ENCODE results near the gene WDR59. TPM values are rescaled to one million over a fixed set of nuclear protein-coding genes. Genes with fewer than 3 reads are reported as not detected.

WDR59 gene
- total and polyA plus RNA-seq, 2 experiments from 2014 or later, result 38.7 to 54.5 TPM

- Histone ChIP-seq H3K9me2 (ENCODE audit: insufficient read depth) (no peaks in the 10 kb centered on the region), H4K20me1 (replicated peaks; ENCODE audit: insufficient read depth) (peaks cover 33% of the 10 kb centered on the region), H3K27ac (ENCODE audit: low read depth) (no peak overlapping the region), H3K27me3 (ENCODE audit: insufficient read depth) (no peaks in the 10 kb centered on the region), H2AFZ (no peak overlapping the region), H3K4me3 (no peak overlapping the region), H3F3A (replicated peaks; ENCODE audit: low read depth) (no peaks in the 10 kb centered on the region), H3K36me3 (ENCODE audit: insufficient read depth) (no peaks in the 10 kb centered on the region), H3K79me2 (replicated peaks; ENCODE audit: insufficient read depth) (peaks cover 100% of the 10 kb centered on the region), H3K4me1 (ENCODE audit: insufficient read depth) (no peaks in the 10 kb centered on the region; the same call in 1 of the 2 replicates), H3K4me2 (no peak overlapping the region)
- DNase-seq (ENCODE audit: low spot score) (no peak), ATAC-seq (no peak)
- TF ChIP-seq, protein P1, sequence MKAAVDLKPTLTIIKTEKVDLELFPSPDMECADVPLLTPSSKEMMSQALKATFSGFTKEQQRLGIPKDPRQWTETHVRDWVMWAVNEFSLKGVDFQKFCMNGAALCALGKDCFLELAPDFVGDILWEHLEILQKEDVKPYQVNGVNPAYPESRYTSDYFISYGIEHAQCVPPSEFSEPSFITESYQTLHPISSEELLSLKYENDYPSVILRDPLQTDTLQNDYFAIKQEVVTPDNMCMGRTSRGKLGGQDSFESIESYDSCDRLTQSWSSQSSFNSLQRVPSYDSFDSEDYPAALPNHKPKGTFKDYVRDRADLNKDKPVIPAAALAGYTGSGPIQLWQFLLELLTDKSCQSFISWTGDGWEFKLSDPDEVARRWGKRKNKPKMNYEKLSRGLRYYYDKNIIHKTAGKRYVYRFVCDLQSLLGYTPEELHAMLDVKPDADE (IDR thresholded peaks at IDR 0.05), result no peak
- TF ChIP-seq EZH2 (IDR thresholded peaks at IDR 0.05; ENCODE audit: low read depth, unreplicated experiment) (no peak), POLR2AphosphoS5 (IDR thresholded peaks at IDR 0.05; ENCODE audit: low read depth) (no peak), NANOG (IDR thresholded peaks at IDR 0.05; ENCODE audit: borderline replicate concordance) (no peak), CREB1 (CRISPR knock-in tag; IDR thresholded peaks at IDR 0.05; ENCODE audit: low read depth) (no peak), JUNB (IDR thresholded peaks at IDR 0.05; ENCODE audit: unreplicated experiment) (no peak)
- Mint-ChIP-seq H3K4me3 (no peak overlapping the region), H3K9me3 (peaks cover 26% of the 10 kb centered on the region), H3K27me3 (ENCODE audit: insufficient read depth, low read depth, poor library complexity) (peaks cover 7% of the 10 kb centered on the region), H3K27ac (no peak overlapping the region), H3K4me1 (peaks cover 8% of the 10 kb centered on the region; the same call in 2 of the 3 replicates), H3K36me3 (ENCODE audit: low read depth) (peaks cover 36% of the 10 kb centered on the region)
These were observed 34.1 kb upstream of the WDR59 start for GRCh38 chr16:75019007-75019406.

DNA sequence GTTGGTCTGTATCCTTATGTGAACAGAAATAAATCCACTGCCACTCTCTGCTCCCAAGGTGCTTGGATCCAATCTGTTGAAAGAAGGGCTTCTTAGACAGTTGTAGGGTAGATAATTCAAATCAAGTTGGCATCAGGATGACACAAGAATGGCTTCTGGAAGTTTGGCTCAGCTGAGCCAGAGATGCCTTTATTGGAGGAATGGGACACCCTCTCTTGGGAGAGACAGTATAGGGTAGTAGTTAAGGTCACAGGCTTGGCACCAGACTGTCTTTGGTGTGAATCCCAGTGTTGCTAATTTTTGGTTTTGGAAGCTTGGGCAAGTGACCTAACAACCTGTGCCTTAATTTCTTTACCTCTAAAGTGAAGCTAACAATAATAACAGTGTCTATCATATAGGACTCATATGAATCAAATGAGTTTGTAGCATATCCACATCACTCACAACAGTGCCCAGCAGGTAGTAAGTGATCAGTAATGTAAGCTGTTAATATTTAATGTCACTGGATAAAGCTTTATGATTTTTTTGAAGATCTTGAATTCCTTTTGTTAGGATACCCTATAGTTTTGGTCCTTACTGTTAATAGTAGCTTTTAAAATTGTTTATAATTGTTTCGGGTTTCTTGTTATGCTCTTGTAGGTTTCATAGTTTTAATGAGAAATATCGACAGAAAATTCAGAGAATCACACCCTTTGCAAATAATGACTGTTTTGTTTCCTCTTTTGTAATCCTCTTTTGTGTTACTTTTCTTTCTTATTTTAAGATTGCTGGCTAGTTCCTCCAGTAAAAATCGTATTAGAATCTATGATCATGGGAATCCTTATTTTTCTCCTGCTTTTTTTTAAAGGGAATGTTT is 33.0 kb upstream of the WDR59 start:
- H3F3A ChIP-seq (replicated peaks; ENCODE audit: low read depth), result no peaks in the 10 kb centered on the region
- no peak overlapping the region for H2AFZ ChIP-seq
- H3K27ac ChIP-seq (ENCODE audit: low read depth), result no peak overlapping the region
- Mint-ChIP-seq H3K4me1 (peaks cover 8% of the 10 kb centered on the region; the same call in 2 of the 3 replicates), H3K27ac (no peak overlapping the region), H3K27me3 (ENCODE audit: insufficient read depth, low read depth, poor library complexity) (peaks cover 5% of the 10 kb centered on the region), H3K9me3 (peaks cover 26% of the 10 kb centered on the region), H3K4me3 (no peak overlapping the region), H3K36me3 (ENCODE audit: low read depth) (peaks cover 33% of the 10 kb centered on the region)
- H4K20me1 ChIP-seq (replicated peaks; ENCODE audit: insufficient read depth), result peaks cover 32% of the 10 kb centered on the region
- H3K4me3 ChIP-seq, result no peak overlapping the region
- DNase-seq (ENCODE audit: low spot score), result no peak
- no peaks in the 10 kb centered on the region for H3K36me3 ChIP-seq (ENCODE audit: insufficient read depth)
- H3K79me2 ChIP-seq (replicated peaks; ENCODE audit: insufficient read depth), result peaks cover 100% of the 10 kb centered on the region
- no peak for ATAC-seq
- H3K9me2 ChIP-seq (ENCODE audit: insufficient read depth), result no peaks in the 10 kb centered on the region
- H3K4me2 ChIP-seq, result no peak overlapping the region
- no peaks in the 10 kb centered on the region for H3K27me3 ChIP-seq (ENCODE audit: insufficient read depth)
- H3K4me1 ChIP-seq (ENCODE audit: insufficient read depth), result 0 out of 2 replicates have a peak, but pooled peaks cover 3% of the 10 kb centered on the region
- TF ChIP-seq ZNF114 (CRISPR knock-in tag; IDR thresholded peaks at IDR 0.05), result no peak
- no peak for TF ChIP-seq JUNB (IDR thresholded peaks at IDR 0.05; ENCODE audit: unreplicated experiment)
- no peak for TF ChIP-seq EZH2phosphoT487 (IDR thresholded peaks at IDR 0.05; ENCODE audit: unreplicated experiment)
- TF ChIP-seq REST (IDR thresholded peaks at IDR 0.05; ENCODE audit: unreplicated experiment), result no peak
- TF ChIP-seq, protein P2, sequence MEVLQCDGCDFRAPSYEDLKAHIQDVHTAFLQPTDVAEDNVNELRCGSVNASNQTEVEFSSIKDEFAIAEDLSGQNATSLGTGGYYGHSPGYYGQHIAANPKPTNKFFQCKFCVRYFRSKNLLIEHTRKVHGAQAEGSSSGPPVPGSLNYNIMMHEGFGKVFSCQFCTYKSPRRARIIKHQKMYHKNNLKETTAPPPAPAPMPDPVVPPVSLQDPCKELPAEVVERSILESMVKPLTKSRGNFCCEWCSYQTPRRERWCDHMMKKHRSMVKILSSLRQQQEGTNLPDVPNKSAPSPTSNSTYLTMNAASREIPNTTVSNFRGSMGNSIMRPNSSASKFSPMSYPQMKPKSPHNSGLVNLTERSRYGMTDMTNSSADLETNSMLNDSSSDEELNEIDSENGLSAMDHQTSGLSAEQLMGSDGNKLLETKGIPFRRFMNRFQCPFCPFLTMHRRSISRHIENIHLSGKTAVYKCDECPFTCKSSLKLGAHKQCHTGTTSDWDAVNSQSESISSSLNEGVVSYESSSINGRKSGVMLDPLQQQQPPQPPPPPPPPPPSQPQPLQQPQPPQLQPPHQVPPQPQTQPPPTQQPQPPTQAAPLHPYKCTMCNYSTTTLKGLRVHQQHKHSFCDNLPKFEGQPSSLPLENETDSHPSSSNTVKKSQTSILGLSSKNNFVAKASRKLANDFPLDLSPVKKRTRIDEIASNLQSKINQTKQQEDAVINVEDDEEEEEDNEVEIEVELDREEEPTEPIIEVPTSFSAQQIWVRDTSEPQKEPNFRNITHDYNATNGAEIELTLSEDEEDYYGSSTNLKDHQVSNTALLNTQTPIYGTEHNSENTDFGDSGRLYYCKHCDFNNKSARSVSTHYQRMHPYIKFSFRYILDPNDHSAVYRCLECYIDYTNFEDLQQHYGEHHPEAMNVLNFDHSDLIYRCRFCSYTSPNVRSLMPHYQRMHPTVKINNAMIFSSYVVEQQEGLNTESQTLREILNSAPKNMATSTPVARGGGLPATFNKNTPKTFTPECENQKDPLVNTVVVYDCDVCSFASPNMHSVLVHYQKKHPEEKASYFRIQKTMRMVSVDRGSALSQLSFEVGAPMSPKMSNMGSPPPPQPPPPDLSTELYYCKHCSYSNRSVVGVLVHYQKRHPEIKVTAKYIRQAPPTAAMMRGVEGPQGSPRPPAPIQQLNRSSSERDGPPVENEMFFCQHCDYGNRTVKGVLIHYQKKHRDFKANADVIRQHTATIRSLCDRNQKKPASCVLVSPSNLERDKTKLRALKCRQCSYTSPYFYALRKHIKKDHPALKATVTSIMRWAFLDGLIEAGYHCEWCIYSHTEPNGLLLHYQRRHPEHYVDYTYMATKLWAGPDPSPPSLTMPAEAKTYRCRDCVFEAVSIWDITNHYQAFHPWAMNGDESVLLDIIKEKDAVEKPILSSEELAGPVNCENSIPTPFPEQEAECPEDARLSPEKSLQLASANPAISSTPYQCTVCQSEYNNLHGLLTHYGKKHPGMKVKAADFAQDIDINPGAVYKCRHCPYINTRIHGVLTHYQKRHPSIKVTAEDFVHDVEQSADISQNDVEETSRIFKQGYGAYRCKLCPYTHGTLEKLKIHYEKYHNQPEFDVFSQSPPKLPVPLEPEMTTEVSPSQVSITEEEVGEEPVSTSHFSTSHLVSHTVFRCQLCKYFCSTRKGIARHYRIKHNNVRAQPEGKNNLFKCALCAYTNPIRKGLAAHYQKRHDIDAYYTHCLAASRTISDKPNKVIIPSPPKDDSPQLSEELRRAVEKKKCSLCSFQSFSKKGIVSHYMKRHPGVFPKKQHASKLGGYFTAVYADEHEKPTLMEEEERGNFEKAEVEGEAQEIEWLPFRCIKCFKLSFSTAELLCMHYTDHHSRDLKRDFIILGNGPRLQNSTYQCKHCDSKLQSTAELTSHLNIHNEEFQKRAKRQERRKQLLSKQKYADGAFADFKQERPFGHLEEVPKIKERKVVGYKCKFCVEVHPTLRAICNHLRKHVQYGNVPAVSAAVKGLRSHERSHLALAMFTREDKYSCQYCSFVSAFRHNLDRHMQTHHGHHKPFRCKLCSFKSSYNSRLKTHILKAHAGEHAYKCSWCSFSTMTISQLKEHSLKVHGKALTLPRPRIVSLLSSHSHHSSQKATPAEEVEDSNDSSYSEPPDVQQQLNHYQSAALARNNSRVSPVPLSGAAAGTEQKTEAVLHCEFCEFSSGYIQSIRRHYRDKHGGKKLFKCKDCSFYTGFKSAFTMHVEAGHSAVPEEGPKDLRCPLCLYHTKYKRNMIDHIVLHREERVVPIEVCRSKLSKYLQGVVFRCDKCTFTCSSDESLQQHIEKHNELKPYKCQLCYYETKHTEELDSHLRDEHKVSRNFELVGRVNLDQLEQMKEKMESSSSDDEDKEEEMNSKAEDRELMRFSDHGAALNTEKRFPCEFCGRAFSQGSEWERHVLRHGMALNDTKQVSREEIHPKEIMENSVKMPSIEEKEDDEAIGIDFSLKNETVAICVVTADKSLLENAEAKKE (CRISPR knock-in tag; IDR thresholded peaks at IDR 0.05), result no peak
